GM19351 (cell line): ENCODE results near the gene IFI44L.
A peak's percentile ranks its signal among the peaks of the same experiment; 100 is the strongest.

Source experiments
- ATAC-seq: cut with Tn5 transposase; IDR thresholded peaks from one replicate; pipeline ENCODE4 v1.9.1; 2021; ENCODE audit warnings: mild to moderate bottlenecking, moderate library complexity; ENCODE audit not compliant: unreplicated experiment

Gene IFI44L

GRCh38 chr1:78619803-78620579 is at the start of gene IFI44L:
Gene IFI44L, plus strand, starts transcription at chr1:78620448. Its CDS starts 7,468 bp downstream, at chr1:78627916.
- ATAC-seq = peak; percentile 29

DNA sequence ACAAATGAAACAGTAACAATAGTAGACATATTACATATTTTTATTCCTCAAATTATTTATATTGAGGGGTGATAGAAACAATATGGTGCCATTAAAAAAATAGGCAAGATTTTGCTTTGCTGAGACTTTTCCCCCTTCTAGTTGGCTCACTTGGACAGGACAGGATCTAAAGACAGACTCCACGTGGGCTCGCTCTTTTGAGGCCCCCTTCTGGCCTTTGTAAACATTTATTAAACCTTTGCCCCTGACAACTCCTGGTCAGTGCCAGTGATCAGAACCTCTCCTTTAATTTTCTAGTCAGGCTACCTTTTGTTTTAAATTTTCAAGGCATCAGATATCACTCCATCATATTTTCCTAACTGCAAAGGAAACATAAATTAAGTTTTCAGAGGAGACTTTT is 49.7 kb upstream of the IFI44L start:
- no peak for ATAC-seq

- no peak for ATAC-seq
These were observed 42.8 kb upstream of the IFI44L start for GRCh38 chr1:78577257-78578100.

GRCh38 chr1:78586572-78586971 is 33.7 kb upstream of the IFI44L start:
- no peak for ATAC-seq

GRCh38 chr1:78587211-78587610 is 33.0 kb upstream of the IFI44L start:
- ATAC-seq = no peak

DNA sequence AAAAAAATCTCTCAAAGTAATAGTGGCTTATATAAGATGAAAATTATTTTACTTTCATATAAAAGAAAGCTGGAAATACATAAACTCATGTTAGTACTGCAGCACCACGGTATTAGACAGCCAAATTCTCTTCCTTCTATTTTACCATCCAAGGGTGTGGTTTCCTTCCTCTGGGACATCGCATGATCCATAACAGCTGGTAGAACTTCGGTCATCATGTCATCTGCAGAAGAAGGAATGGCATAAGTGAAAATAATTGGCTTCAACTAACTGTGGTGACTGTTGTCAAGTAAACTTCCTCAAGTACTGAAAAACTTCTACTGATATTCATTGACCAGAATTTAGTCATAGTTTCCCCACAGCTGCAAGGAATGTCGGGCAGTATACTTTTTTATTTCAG is 28.3 kb upstream of the IFI44L start:
- no peak for ATAC-seq

- ATAC-seq = no peak
These were observed 21.0 kb upstream of the IFI44L start for GRCh38 chr1:78599294-78599693.

- no peak for ATAC-seq
These were observed 19.2 kb upstream of the IFI44L start for GRCh38 chr1:78601068-78601467.

- no peak for ATAC-seq
These were observed 17.0 kb upstream of the IFI44L start for GRCh38 chr1:78603206-78603605.

GRCh38 chr1:78604643-78605042 is 15.6 kb upstream of the IFI44L start:
- ATAC-seq = no peak

- no peak for ATAC-seq
These were observed 14.0 kb upstream of the IFI44L start for GRCh38 chr1:78606274-78606673.

DNA sequence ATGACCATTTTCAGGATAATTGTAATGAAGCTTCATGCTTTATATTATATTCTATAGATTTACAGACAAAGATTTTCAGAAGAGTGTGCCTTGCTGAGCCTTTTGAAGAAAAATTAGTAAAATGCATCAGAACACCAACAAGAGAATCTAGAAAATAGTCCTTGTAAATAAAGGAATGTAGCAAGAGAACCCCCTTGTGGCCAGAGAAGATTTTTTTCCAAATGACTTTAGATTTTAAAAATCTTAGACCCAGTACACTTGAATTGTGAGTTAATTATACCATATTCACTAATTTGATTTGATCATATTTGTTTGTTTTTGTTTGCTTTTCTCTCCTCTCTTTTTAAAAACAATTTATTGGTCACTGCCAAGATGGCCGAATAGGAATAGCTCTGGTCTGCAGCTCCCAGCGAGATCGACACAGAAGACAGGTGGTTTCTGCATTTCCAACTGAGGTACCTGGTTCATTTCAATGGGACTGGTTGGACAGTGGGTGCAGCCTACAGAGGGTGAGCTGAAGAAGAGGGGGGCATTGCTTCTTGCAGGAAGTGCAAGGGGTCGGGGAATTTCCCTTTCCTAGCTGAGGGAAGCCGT is 12.8 kb upstream of the IFI44L start:
- ATAC-seq = no peak

GRCh38 chr1:78607944-78608343 is 12.3 kb upstream of the IFI44L start:
- ATAC-seq = no peak

DNA sequence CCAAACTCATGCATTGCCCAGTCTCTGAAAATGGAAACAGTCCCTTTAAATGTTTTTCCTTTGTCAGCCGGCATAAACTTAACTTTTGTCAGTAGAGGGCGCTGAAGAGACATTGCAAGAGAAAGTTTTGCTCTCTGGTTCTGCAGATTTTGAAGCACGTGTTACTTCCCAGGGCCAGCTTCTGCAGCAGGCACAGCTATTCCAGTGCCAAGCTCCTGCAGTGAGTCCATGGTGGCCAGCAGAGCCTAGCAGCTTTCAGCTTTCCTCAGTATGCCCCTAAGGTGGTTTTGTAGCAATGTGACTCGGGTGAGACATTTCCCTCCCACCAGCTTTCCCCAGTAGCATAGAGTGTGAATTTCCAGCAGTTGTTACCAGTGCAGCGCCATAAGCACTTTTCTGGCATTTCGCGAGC is 2.6 kb upstream of the IFI44L start:
- peak; percentile 64 for ATAC-seq

GRCh38 chr1:78619032-78619431 is 1.2 kb upstream of the IFI44L start:
- ATAC-seq = no peak

- peak; percentile 2 for ATAC-seq
These were observed 824 bp upstream of the IFI44L start for GRCh38 chr1:78619446-78619802.

GRCh38 chr1:78620666-78621065 is 418 bp downstream of the IFI44L start:
- ATAC-seq = no peak

GRCh38 chr1:78622548-78622947 is 2.3 kb downstream of the IFI44L start:
- no peak for ATAC-seq

DNA sequence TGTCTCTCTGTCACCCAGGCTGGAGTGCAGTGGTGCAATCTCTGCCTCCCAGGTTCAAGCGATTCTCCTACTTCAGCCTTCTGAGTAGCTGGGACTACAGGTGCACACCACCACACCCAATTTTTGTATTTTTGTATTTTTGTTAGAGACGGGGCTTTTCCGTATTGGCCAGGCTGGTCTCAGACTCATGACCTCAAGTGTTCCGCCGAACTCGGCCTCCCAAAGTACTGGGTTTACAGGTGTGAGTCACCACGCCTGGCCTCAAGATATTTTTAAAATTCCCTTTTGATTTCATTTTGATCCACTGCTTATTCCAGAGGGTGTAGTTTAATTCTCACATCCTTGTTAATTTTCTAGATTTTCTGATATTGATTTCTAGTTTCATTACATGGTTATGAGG is 3.8 kb downstream of the IFI44L start:
- ATAC-seq = no peak

GRCh38 chr1:78627321-78627720 is 7.1 kb downstream of the IFI44L start:
- no peak for ATAC-seq

- ATAC-seq = no peak
These were observed 10.4 kb downstream of the IFI44L start for GRCh38 chr1:78630600-78630999.

- no peak for ATAC-seq
These were observed 13.0 kb downstream of the IFI44L start for GRCh38 chr1:78633209-78633608.
